Measurements from ENCODE around the gene DNM2.

The DNM2 gene

GRCh38 chr19:10762656-10763055 is 44.8 kb downstream of the DNM2 start:
- no peak overlapping the region for H3K27ac ChIP-seq (ENCODE audit: low read depth, low read length)
- peaks cover 11% of the 10 kb centered on the region for H3F3A ChIP-seq (ENCODE audit: control insufficient read depth, insufficient read depth)
- peaks cover 28% of the 10 kb centered on the region for H3K36me3 ChIP-seq (ENCODE audit: control insufficient read depth, low read length)
- H3K4me3 ChIP-seq (ENCODE audit: low read length): no peak overlapping the region
- peaks cover 4% of the 10 kb centered on the region; the same call in 1 of the 2 replicates for H3K9me3 ChIP-seq (ENCODE audit: control insufficient read depth, insufficient read depth, low read length)
- H3K4me2 ChIP-seq (ENCODE audit: low read length): no peak overlapping the region
- H3K4me1 ChIP-seq (ENCODE audit: control insufficient read depth, low read length): peaks cover 22% of the 10 kb centered on the region
- H3K27me3 ChIP-seq (ENCODE audit: control insufficient read depth, low read length): no peaks in the 10 kb centered on the region
- no peaks in the 10 kb centered on the region for H3K9me2 ChIP-seq (replicated peaks; ENCODE audit: control insufficient read depth, low read length)
- TF ChIP-seq CTCF (IDR thresholded peaks at IDR 0.05; ENCODE audit: low read depth, low read length, poor library complexity, severe bottlenecking) (no peak), EZH2phosphoT487 (IDR thresholded peaks at IDR 0.05; ENCODE audit: borderline replicate concordance, low read length) (no peak)
- H3K79me2 ChIP-seq (ENCODE audit: control insufficient read depth, low read length): peaks cover 61% of the 10 kb centered on the region
- H4K20me1 ChIP-seq (ENCODE audit: control insufficient read depth, insufficient read depth, low read depth, low read length): no peaks in the 10 kb centered on the region

GRCh38 chr19:10763411-10763810 is 45.5 kb downstream of the DNM2 start:
- H3K36me3 ChIP-seq (ENCODE audit: control insufficient read depth, low read length): peaks cover 28% of the 10 kb centered on the region

GRCh38 chr19:10763828-10764339 is 46.0 kb downstream of the DNM2 start:
- peaks cover 57% of the 10 kb centered on the region for H3K79me2 ChIP-seq (ENCODE audit: control insufficient read depth, low read length)
- H4K20me1 ChIP-seq (ENCODE audit: control insufficient read depth, insufficient read depth, low read depth, low read length): no peaks in the 10 kb centered on the region
- peaks cover 23% of the 10 kb centered on the region for H3K4me1 ChIP-seq (ENCODE audit: control insufficient read depth, low read length)
- H3K4me3 ChIP-seq (ENCODE audit: low read length): no peak overlapping the region
- no peaks in the 10 kb centered on the region for H3K9me3 ChIP-seq (ENCODE audit: control insufficient read depth, insufficient read depth, low read length)
- H3K4me2 ChIP-seq (ENCODE audit: low read length): no peak overlapping the region
- no peaks in the 10 kb centered on the region for H3K9me2 ChIP-seq (replicated peaks; ENCODE audit: control insufficient read depth, low read length)
- H3K27me3 ChIP-seq (ENCODE audit: control insufficient read depth, low read length): no peaks in the 10 kb centered on the region
- H3K36me3 ChIP-seq (ENCODE audit: control insufficient read depth, low read length): peaks cover 27% of the 10 kb centered on the region
- peaks cover 4% of the 10 kb centered on the region for H3F3A ChIP-seq (ENCODE audit: control insufficient read depth, insufficient read depth)
- no peak overlapping the region for H3K27ac ChIP-seq (ENCODE audit: low read depth, low read length)
- TF ChIP-seq EZH2phosphoT487 (IDR thresholded peaks at IDR 0.05; ENCODE audit: borderline replicate concordance, low read length) (no peak), CTCF (IDR thresholded peaks at IDR 0.05; ENCODE audit: low read depth, low read length, poor library complexity, severe bottlenecking) (no peak)

More at GRCh38 chr19:10763411-10763810, 45.5 kb downstream of the DNM2 start:
- Histone ChIP-seq H3K9me3 (ENCODE audit: control insufficient read depth, insufficient read depth, low read length) (no peaks in the 10 kb centered on the region), H4K20me1 (ENCODE audit: control insufficient read depth, insufficient read depth, low read depth, low read length) (no peaks in the 10 kb centered on the region), H3K9me2 (replicated peaks; ENCODE audit: control insufficient read depth, low read length) (no peaks in the 10 kb centered on the region), H3K4me2 (ENCODE audit: low read length) (no peak overlapping the region), H3K4me1 (ENCODE audit: control insufficient read depth, low read length) (peaks cover 22% of the 10 kb centered on the region), H3K4me3 (ENCODE audit: low read length) (no peak overlapping the region), H3K79me2 (ENCODE audit: control insufficient read depth, low read length) (peaks cover 61% of the 10 kb centered on the region), H3F3A (ENCODE audit: control insufficient read depth, insufficient read depth) (peaks cover 7% of the 10 kb centered on the region), H3K27me3 (ENCODE audit: control insufficient read depth, low read length) (no peaks in the 10 kb centered on the region), H3K27ac (ENCODE audit: low read depth, low read length) (no peak overlapping the region)
- TF ChIP-seq EZH2phosphoT487 (IDR thresholded peaks at IDR 0.05; ENCODE audit: borderline replicate concordance, low read length) (no peak), CTCF (IDR thresholded peaks at IDR 0.05; ENCODE audit: low read depth, low read length, poor library complexity, severe bottlenecking) (no peak)
